ENCODE measurements around the gene KCNJ4.
"Not testable (repeated sequence)": the region's sequence is repeated elsewhere in the genome, so short reads cannot be mapped to it uniquely, and the experiment has no call there.

The KCNJ4 gene

DNA sequence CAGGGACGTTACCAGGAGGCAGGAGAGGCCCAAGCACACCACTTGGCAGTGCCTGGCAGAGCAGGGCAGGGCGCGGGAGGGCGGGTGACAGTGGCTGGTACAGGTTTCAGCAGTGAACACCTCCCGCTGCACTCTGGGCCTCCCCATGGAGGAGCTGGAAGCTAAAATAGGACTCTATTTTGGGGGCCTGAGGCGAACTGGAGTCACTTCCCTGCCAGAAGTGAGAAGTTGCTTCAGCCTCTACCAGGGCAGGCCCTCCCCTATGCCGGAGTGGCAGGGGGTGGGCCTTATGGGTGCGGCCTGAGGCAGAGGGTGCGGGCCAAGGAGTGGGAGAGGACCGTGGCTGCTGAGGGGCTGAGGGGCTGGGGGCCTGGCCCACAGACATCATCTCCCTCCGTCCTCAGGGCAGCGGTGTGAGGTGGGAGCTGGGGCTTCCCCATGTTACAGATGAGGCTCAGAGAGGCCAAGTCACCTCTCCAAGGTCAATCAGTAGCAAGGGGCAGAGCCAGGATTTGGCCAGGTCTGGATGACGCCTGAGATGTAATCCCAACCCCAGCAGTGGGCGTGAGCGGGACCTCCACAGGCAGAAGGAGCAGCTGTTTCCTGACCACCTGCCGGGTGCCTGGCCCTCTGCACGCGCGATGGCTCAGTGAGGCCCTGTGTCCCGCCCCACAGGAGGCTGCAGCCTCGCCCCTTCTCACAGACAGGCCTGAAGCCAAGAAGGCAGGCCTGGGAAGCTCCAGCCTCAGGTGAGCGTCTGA is 39.3 kb downstream of the KCNJ4 start:
- no peak for DNase-seq (ENCODE audit: extremely low read depth, low read depth)
- TF ChIP-seq, protein P1, sequence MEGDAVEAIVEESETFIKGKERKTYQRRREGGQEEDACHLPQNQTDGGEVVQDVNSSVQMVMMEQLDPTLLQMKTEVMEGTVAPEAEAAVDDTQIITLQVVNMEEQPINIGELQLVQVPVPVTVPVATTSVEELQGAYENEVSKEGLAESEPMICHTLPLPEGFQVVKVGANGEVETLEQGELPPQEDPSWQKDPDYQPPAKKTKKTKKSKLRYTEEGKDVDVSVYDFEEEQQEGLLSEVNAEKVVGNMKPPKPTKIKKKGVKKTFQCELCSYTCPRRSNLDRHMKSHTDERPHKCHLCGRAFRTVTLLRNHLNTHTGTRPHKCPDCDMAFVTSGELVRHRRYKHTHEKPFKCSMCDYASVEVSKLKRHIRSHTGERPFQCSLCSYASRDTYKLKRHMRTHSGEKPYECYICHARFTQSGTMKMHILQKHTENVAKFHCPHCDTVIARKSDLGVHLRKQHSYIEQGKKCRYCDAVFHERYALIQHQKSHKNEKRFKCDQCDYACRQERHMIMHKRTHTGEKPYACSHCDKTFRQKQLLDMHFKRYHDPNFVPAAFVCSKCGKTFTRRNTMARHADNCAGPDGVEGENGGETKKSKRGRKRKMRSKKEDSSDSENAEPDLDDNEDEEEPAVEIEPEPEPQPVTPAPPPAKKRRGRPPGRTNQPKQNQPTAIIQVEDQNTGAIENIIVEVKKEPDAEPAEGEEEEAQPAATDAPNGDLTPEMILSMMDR (IDR thresholded peaks at IDR 0.05; ENCODE audit: low read depth, low read length), result no peak

- TF ChIP-seq, protein P1 (IDR thresholded peaks at IDR 0.05; ENCODE audit: low read depth, low read length), result no peak
- no peak for DNase-seq (ENCODE audit: extremely low read depth, low read depth)
These were observed 40.0 kb downstream of the KCNJ4 start for GRCh38 chr22:38415046-38415445.

DNA sequence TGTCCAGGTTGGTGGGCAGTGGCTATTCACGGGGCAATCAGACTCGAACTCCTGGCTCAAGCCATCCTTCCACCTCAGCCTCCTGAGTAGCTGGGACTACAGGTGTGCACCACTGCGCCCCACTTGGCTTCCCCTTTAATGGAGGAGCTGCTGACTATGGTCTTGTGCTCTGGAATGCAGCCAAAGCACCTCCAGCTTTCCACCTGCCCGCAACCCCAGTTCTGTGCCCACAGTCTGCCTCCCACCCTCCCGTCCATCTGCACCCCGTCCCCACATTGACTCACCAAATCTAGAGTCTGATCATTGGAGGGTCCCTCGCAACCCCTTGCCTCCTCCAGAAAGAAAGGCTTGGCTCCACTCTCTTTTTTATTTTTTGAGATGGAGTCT is 41.0 kb downstream of the KCNJ4 start:
- DNase-seq (ENCODE audit: extremely low read depth, low read depth), result no peak
- TF ChIP-seq, protein P1 (IDR thresholded peaks at IDR 0.05; ENCODE audit: low read depth, low read length), result no peak

DNA sequence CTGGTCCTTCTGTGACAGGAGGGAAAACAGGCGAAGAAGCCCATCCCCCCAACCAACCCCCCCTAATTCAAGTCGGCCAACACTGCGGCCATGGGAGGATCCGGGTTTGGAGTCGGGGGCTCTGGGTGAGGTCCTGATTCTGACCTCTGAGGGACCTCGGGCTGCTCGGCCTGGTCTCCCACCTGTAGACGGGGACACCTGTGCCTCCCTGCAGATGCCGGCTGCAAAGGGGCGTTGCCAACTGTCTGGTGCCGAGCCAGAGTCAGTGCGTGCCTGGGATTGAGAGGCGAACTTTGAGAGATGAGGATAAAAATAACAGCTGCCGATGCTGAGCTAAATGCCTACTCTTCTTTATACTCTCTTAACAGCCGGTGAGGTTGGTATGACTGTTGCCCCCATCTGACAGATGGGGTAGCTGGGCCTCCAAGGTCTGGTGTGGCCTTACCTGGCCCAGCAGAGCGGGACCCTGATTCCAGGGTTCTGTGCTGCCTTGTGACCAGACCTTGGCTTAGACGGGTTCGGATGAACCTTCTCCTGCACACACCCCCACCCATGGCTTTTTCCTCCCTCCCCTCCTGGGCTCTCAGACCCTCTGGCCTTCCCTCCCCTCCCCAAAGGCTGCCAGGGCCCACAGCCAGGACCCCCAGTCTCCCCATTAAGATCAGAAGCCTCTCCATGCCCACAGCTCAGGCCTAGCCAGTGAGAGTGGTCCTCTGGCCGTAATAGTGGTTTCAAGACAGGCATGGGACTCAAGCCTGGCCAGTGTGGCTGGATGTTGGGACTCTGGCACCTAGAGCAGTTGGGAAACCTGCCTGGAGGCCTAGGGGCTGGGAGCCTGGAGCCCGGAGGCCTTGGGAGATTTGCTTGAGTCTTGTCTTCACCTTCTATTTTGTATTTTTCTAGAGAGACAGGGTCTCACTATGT is 41.7 kb downstream of the KCNJ4 start:
- TF ChIP-seq, protein P1 (IDR thresholded peaks at IDR 0.05; ENCODE audit: low read depth, low read length), result no peak
- no peak for DNase-seq (ENCODE audit: extremely low read depth, low read depth)

- no peak for DNase-seq (ENCODE audit: extremely low read depth, low read depth)
- TF ChIP-seq, protein P1 (IDR thresholded peaks at IDR 0.05; ENCODE audit: low read depth, low read length), result peak; percentile 53
These were observed 42.4 kb downstream of the KCNJ4 start for GRCh38 chr22:38412435-38413084.

DNA sequence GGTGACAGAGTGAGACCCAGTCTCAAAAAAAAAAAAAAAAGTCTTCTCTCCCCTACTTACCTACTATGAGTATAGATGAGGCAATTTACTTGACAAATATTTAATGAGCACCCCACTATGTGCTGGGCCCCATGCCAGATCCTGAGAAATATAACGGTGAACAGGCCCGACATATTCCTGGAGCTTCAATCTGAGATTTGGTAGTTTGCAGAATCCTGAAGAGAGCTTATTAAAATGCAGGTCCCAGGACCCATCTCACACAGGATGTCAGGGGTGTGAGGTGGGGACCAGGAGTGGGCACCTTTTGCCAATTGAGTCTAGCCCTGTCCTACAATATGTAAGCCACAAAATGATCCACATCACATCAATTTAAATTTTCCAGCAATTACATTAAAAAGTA is 44.0 kb downstream of the KCNJ4 start:
- TF ChIP-seq, protein P1 (IDR thresholded peaks at IDR 0.05; ENCODE audit: low read depth, low read length), result no peak
- DNase-seq (ENCODE audit: extremely low read depth, low read depth), result no peak

GRCh38 chr22:38409916-38410315 is 45.1 kb downstream of the KCNJ4 start:
- not testable (repeated sequence) for DNase-seq (ENCODE audit: extremely low read depth, low read depth)

Data from AG09319 (cell line).